Measurements from ENCODE around the gene PARD6B. TPM values are rescaled to one million over a fixed set of nuclear protein-coding genes. Genes with fewer than 3 reads are reported as not detected.

Gene PARD6B
- total and polyA plus RNA-seq, 2 of the 4 experiments (the other 2 are of a cell fraction), result 0.17 to 0.90 TPM

GRCh38 chr20:50753152-50753551, 21.8 kb downstream of the PARD6B start:
- Histone ChIP-seq H3K56ac (ENCODE audit: extremely low read depth, insufficient read depth, low read length) (no peak overlapping the region), H3K4ac (ENCODE audit: low read depth, low read length) (no peak overlapping the region), H3K18ac (ENCODE audit: low read depth, low read length) (no peak overlapping the region), H3K27ac (ENCODE audit: insufficient read depth, low read length) (no peak overlapping the region), H3K4me2 (ENCODE audit: low read depth, low read length) (no peak overlapping the region), H3K14ac (replicated peaks; ENCODE audit: low read depth, low read length) (no peak overlapping the region), H2BK5ac (ENCODE audit: low read depth, low read length, poor library complexity, severe bottlenecking) (no peak overlapping the region), H4K5ac (ENCODE audit: low read depth, low read length) (no peak overlapping the region), H4K91ac (ENCODE audit: insufficient read depth, low read depth, low read length) (no peak overlapping the region), H3K9me3 (ENCODE audit: control insufficient read depth, insufficient read depth, low read length) (no peaks in the 10 kb centered on the region), H4K8ac (ENCODE audit: low read depth in 2 of 2, low read length in 2 of 2) (no peak overlapping the region), H3K23ac (ENCODE audit: low read depth, low read length) (no peak overlapping the region), H2AFZ (replicated peaks; ENCODE audit: low read length, poor library complexity) (no peak overlapping the region), H2AK5ac (ENCODE audit: low read depth, low read length) (no peak overlapping the region), H2BK120ac (ENCODE audit: low read depth, low read length) (no peak overlapping the region), H3K79me1 (ENCODE audit: low read depth in 1 of 2, low read length in 2 of 2) (no peaks in the 10 kb centered on the region), H3K27me3 (ENCODE audit: control insufficient read depth, insufficient read depth, low read length) (peaks cover 2% of the 10 kb centered on the region; the same call in 1 of the 2 replicates), H2BK15ac (ENCODE audit: low read depth, low read length) (no peak overlapping the region), H3K4me1 (ENCODE audit: control insufficient read depth, insufficient read depth, low read length) (no peaks in the 10 kb centered on the region; the same call in 1 of the 2 replicates), H2AK9ac (replicated peaks; ENCODE audit: low read depth, low read length, poor library complexity) (no peak overlapping the region), H2BK20ac (ENCODE audit: low read depth, low read length) (no peak overlapping the region), H3K36me3 (ENCODE audit: control insufficient read depth, insufficient read depth, low read length) (no peaks in the 10 kb centered on the region), H4K20me1 (ENCODE audit: insufficient read depth, low read length) (no peaks in the 10 kb centered on the region), H3K9ac (ENCODE audit: low read depth, low read length) (no peak overlapping the region), H3K4me3 (ENCODE audit: insufficient read depth, low read depth, low read length) (no peak overlapping the region), H3K9me1 (ENCODE audit: insufficient read depth, low read length) (no peaks in the 10 kb centered on the region)
- intact Hi-C loops (cut with micrococcal nuclease), result no loop called here
- in situ Hi-C loops (cut with MboI; ENCODE audit: low sequenced_read_pairs), result no loop called here
- no peak for DNase-seq
- POLR2A ChIA-PET (ENCODE audit: unreplicated experiment), result no interaction called here
- ATAC-seq (ENCODE audit: low read depth), result no peak
- dilution Hi-C loops (cut with HindIII; ENCODE audit: low sequenced_read_pairs, unreplicated experiment), result no loop called here
- CTCF ChIA-PET, result interaction anchor here (0.6 kb wide), 1 partner anchor 30 kb away, joined by 3 read pairs; no protein-coding TSS in a partner anchor
- no peak for TF ChIP-seq POLR2A (IDR thresholded peaks at IDR 0.05; ENCODE audit: low read depth, low read length)
- no peak for TF ChIP-seq RCOR1 (IDR thresholded peaks at IDR 0.05; ENCODE audit: insufficient replicate concordance, low read length)
- no peak for TF ChIP-seq CEBPB (IDR thresholded peaks at IDR 0.05; ENCODE audit: low read depth, low read length)
- no peak for TF ChIP-seq USF2 (IDR thresholded peaks at IDR 0.05; ENCODE audit: low read depth, low read length)
- no peak for TF ChIP-seq RAD21 (IDR thresholded peaks at IDR 0.05; ENCODE audit: low read length)
- TF ChIP-seq MXI1 (IDR thresholded peaks at IDR 0.05; ENCODE audit: borderline replicate concordance, low read depth, low read length), result no peak
- no peak for TF ChIP-seq MAZ (IDR thresholded peaks at IDR 0.05; ENCODE audit: borderline replicate concordance, low read depth, low read length)
- TF ChIP-seq MAFK (IDR thresholded peaks at IDR 0.05; ENCODE audit: low read depth, low read length), result no peak
- no peak for TF ChIP-seq NFE2L2 (IDR thresholded peaks at IDR 0.05; ENCODE audit: low read depth, low read length)
- no peak for TF ChIP-seq ELK1 (IDR thresholded peaks at IDR 0.05; ENCODE audit: borderline replicate concordance, low read depth, low read length)
- no peak for TF ChIP-seq BHLHE40 (IDR thresholded peaks at IDR 0.05; ENCODE audit: low read depth, low read length)
- WGBS, 2 experiments (ENCODE audit: extremely low coverage in 2 of 2, insufficient read length in 1 of 2), result no CpG with 5 or more reads among the region's 3 CpGs
- no TSS peak for BruUV-seq (replicated peaks)
